Measurements from ENCODE around the gene PTPRO.
"Not testable (repeated sequence)": the region's sequence is repeated elsewhere in the genome, so short reads cannot be mapped to it uniquely, and the experiment has no call there.

The PTPRO gene

DNA sequence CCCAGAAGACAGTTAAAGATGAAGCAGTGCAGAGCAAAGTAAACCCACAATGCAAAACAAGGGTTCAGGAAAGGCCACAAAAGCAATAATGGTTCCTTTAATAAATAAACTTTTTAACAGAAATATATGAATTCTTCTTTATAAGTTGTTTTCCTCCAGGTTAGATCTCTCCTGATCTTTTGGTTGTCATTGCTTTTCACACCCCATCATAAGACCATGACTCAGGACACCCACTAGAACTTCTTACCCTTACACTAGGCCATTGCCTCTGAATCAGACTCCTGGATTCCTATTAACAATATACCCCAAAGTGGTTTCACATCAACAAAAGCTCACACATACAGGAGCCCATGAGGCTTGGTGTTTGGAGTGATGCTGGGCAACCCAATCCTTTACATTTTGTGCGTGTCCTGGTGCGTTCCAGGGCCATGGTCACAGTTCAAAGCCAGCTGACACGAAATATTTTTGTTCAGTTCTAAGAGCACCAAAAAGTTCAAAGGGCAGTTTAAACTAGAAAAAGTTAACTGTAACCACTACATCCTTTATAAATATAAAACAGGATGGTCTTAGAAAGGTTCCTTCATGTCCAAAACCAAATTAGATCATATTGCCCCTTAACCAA lies 279.9 kb downstream of the PTPRO start:
- no peak for DNase-seq (ENCODE audit: low read depth in 2 of 2)

DNA sequence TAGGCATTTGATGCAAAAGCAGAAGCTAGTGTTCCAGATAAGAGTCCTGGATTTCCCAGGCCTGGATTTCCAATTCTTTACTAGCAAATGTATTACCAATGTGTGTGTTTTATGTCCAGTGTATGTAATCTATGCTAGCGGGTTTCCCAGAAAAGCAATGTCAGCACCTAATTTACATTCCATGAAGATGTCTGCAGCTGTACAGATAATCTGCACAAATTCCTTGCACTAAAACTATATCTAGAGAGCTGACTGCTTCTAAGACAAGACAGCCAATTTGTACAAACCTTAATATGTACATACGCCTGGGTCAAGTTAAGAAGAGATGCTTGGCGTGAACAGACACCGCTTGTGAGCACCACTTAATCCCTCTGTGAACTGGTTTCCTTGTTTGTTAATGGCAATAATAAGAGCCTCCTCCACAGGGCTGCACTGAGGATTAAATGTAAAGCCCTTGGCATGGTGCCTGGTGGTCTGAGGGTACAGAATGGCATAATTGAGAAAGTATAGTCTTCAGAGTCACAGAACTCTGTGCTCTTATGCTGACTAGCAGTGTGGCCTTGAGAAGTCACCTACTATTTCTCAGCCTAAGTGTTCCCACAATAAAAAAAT lies 281.3 kb downstream of the PTPRO start:
- no peak for DNase-seq (ENCODE audit: low read depth in 2 of 2)

DNA sequence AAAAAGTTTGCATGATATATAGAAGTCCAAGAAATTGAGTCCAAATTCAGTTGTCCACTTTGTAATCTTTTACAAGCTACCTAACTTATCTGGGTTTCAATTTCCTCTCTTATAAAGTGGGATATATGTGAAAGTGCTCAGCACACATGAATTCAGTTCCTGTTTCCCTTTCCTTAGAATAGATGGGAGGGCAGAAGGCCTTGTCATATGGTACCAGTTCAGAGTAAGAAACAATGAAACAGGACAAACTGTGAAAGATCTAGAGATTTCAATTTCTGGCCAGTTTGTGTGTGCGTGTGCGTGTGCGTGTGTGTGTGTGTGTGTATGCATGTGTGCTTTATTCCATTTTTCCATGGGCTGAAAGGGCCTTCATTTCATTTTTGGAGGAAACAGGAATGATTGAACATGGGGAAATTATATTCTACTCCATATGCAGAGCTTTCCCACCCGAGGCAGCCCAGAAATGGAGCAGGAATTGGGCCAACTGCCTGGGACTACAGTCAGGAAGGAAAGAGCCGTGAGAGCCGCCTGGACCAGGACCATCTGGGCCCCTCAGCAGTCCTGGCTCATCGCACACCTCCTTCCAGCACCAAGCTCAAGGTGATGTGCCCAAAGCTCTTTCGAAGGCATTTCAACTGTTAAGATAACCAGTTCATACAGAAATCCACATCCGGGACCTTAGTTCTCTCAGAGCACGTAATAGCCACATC lies 283.7 kb downstream of the PTPRO start:
- DNase-seq (ENCODE audit: low read depth in 2 of 2): no peak

DNA sequence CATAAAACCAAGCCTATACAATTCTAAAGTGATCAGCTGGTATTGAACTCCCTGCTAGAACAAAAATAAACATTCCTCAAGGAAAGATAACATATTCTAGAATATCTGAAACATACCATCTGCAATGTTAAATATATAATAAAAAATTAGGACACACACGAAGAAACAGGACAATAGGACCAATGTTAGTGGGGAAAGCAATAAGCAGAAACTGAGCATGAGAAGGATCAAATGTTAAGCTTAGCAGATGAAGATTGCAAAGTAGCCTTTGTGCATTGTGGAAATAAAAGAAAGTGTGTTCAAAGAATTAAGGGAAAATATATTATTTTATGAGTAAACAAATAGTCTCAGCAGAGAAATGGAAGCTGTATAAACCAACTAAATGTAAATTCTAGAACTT lies 286.1 kb downstream of the PTPRO start:
- no peak for DNase-seq (ENCODE audit: low read depth in 2 of 2)

DNA sequence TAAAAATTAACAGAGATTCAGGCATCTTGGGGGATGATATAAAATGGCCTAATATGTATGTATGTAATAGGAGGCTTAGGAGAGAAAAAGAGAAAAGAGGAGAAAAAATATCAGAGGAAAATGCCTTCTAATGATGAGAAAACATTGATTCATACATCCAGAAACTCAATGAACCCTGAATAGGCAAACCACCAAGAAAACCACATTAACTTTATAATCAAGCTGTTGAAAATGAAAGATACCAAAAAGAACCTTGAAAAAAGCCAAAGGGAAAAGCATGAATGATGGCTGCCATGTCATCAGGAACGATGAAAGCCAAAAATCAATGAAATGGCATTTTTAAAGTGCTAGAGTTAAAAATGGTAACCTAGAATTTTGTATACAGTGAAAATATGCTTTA lies 286.6 kb downstream of the PTPRO start:
- DNase-seq (ENCODE audit: low read depth in 2 of 2): no peak

DNA sequence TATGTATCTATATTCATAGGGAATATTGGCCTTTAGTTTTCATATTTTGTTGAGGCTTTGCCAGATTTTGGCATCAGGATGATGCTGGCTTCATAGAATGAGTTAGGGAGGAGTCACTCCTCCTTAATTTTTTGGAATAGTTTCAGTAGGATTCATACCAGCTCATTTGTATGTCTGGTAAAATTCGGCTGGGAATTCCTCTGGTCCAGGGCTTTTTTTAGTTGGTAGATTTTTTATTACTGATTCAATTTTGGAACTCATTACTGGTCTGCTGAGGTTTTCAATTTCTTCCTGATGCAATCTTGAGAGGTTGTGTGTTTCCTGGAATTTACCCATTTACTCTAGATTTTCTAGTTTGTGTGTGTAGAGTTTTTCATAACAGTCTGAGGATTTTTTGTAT lies 291.7 kb downstream of the PTPRO start:
- DNase-seq (ENCODE audit: low read depth in 2 of 2): no peak

DNA sequence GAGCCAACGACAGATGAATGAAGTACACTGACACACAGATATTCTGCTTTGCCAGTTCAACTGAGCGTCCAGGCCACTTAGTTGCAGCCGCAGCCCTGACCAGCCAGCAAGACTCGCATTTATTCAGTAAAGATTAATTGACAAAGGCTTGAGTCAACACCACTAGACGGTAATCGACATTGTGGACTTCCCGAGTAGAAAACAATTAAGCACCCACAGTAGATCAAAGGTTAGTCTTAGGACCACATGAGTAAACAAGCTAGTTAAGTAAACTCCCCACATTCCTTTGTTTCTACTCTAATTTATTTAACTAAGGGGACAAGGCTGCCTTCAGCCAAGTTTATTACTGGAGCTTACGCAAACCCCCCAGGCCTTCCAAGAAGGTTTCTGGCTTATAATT lies 294.2 kb downstream of the PTPRO start:
- DNase-seq (ENCODE audit: low read depth in 2 of 2): not testable (repeated sequence)

DNA sequence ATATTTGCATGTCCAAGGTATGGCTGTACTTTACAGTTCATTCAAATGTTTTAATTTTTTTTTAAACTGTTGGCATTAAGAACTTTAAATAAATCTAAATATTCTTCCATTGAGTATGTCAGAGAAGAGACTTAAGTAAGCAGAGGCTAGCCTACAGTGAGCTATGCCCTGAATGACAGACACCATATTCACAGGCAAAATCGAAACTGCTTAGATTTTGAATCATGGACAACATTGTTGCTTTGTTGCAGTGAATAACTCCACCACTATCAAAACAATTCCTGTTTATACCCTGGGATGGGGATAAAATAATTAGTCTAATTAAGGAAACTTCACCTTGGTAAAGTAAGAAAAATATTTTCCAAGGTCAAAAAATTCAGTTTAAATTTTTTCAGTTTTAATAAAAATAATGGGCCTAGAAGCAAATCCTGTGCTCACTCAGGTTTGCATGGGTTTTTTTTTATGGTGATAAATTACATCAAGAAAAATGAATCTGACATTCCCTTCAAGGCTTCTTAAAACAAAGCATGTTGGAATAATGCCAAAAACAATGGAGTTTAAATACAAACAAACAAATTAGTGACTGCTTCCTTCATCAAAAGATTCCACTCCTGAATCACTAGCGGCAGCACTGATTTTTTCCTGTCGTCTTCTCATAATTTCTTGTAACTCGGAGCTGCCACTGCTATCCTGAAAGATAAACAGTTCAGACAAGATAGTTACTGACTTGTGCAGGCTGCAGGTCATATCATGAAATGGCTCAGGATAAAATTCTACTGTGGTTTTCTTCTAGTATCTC lies 298.6 kb downstream of the PTPRO start:
- DNase-seq (ENCODE audit: low read depth in 2 of 2): no peak

DNA sequence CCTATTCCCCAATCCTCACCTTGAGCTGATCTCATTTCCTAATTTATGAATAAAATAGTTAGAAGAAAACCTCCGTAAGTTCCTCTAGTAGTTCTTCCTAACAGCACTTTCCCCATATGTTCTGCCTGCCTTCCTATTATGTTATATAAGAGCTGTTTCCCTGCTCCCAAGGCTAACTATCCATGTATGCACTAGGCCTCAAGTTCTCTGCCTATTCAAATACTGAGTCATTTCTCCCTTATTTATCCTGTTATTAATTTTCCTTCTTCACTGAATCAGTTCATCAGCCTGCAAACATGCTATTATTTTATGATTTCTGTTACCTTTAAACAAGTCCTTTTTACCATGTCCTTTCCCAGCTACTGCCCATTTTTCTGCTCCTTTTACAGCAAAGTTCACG lies 302.8 kb downstream of the PTPRO start:
- no peak for DNase-seq (ENCODE audit: low read depth in 2 of 2)

DNA sequence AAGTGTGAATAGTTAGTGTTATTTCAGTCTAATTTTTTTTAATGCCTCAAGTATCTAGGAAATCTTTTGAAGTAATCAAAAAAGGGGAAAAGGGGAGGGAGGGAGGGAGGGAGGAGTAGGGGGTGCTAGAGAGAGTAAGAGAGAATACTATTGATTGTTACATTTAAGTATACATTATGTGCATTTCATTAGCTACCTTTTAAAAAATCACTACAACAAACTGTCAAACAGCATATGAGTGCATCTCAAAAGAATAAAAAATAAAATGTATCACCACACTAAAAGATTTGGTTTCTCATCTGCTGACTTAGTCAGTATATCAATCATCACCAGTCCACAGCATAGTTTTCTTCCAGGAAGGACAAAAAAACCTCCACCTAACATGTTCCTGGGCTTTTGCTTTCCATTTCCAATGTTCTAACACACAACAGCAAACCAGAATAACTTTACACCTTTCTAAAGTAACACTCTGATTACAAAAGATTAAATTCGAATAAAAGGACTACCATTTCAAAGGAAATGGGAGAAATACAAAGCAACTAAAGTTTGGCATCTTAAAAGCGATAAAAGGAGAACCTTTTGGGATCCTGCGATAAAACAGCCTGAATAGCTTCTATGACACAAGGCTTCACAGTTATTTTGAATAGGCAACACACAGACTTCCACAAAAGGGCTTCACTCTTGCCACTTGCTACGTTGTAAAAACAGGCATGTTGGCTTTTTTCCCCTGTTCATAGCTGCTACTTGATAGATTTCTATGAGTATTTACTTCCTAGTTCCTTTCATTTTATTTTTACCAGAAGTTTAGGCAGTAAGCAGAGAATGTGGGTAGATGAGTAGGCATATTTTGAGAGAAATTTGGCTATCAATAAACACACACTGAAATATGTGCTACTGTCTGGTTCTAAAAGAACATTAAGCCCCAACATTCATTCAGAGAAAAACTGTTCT lies 306.0 kb downstream of the PTPRO start:
- no peak for DNase-seq (ENCODE audit: low read depth in 2 of 2)

DNA sequence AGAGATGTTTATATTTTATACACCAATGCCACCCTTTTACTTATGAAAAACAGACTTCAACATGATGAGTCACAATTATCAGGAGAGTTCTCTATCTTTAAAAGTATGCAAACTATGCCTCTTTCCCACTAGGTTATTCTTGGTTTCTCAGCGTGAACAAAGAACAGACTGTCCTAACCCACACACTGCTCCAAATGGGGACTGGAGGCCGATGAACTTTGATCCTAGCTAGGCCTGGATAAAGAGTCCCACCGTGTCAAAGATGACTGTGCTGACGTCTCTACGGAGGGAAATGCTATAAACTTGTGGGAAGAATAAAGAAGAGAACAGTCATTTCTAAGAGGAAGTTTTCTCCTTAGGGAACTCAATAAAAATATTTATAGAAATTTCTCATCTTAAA lies 306.8 kb downstream of the PTPRO start:
- no peak for DNase-seq (ENCODE audit: low read depth in 2 of 2)

DNA sequence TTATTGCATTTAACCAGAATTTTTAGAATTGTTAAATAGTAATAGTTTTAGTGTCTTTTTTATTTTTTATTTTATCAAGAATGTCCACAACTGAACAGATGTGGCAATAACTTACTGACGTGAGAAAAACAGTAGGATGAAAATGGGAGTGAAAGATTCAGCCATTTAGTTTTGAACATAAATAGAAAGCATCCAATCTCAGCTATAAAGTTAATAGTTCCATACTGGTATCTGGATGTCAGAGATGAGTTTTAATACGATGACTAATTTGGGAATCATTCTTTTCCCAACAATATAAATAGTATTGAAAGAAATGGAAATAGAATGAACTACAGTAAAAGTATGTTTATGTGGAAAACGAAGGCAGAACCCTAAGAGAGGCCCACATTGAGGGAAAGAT lies 307.5 kb downstream of the PTPRO start:
- DNase-seq (ENCODE audit: low read depth in 2 of 2): no peak

DNA sequence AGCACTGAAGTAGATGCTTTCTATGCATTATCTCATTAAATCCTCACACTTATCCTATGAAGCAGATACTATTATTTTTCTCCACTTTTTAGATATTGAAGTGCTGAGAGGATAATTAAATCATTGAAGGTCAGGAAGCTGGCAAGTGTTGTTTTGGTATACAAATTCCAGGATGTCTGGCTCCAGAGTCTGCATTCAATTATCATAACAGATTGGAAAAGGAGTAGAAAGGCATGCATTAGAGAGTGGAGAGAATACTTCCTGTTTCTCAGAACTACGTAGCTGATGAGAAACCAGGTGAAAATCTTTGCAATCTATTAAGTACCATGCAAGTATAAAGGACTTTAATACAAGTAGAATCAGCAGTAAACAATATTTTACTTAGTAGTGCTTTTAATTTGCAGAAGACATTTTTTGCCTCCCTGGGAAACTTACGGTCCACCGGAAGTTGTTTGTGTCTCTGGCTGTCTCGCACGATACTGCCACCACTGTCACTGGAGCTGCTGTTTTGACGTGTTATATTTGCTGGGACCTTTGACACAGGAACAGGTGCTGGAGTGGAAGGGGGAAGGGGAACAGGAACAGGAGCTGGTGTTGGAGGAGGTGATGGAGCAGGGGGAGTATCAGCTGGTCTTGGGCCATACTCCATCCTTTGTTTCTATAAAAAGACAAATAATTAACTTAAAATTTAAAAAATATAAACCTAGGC lies 308.9 kb downstream of the PTPRO start:
- DNase-seq (ENCODE audit: low read depth in 2 of 2): no peak

DNA sequence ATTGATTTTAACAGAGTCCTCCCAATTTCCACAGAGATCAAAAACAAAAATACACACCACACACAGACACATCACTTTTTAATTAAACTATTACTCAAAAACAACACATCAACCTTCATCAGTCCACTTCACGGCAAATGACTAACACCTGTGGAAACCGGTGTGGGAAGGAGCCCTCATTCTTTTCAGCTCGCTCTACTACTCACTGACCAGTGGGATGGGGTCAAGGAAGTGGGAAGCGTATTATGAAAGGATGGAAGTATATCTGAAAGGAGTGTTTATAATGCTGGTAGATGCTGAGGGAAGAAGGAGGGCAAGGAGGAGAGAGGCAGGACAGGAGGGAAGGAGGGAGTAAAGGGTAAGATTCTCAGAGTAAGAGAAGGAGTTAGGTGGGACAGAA lies 310.4 kb downstream of the PTPRO start:
- no peak for DNase-seq (ENCODE audit: low read depth in 2 of 2)

DNA sequence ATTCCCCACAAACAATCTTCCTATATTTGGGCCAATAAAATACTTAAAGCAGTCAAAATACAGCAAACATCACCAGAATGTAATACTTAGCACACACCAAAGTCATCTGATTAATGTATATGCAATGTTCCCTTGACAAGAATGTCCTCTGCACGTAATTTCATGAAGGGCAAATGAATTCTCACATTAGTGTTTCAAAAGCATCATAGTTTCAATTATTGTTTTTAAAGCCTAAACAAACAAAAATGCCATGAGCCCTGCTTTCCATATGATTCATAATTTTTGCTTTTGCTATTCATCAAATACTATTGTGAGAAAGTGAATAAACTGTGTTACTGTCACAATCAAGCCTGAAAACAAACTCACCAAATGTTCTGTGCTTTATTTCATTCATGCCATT lies 310.9 kb downstream of the PTPRO start:
- no peak for DNase-seq (ENCODE audit: low read depth in 2 of 2)

DNA sequence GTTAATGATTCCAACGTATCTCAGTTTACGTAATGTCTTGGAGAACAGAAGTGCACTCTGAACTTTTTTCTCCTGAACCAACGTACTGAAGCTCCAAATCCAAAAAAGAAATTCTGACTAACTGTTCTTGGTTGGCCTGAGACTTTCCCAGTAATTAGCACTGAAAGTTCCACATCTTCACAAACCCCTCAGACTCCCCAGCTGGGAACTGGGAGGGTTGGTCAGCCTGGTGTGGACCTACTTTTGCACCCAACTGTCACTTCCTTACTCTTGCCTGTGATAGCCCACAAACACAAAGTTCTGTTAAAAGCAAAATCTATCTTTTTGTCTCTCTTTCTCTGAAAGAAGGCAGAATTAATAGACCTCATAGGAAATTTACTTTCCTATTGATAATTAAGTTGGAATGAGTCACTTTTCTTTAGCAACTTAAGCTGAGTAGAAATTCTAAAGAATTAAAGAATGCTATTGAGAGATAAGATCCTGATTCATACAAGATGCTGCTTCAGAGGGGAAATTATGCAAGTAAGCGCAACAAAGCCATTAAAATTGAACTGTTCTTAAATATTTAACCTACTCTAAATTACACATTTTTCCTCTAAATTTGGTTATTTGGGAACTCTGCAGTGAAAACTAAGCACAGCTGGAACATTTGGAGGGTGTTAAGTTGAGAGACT lies 311.8 kb downstream of the PTPRO start:
- DNase-seq (ENCODE audit: low read depth in 2 of 2): no peak

DNA sequence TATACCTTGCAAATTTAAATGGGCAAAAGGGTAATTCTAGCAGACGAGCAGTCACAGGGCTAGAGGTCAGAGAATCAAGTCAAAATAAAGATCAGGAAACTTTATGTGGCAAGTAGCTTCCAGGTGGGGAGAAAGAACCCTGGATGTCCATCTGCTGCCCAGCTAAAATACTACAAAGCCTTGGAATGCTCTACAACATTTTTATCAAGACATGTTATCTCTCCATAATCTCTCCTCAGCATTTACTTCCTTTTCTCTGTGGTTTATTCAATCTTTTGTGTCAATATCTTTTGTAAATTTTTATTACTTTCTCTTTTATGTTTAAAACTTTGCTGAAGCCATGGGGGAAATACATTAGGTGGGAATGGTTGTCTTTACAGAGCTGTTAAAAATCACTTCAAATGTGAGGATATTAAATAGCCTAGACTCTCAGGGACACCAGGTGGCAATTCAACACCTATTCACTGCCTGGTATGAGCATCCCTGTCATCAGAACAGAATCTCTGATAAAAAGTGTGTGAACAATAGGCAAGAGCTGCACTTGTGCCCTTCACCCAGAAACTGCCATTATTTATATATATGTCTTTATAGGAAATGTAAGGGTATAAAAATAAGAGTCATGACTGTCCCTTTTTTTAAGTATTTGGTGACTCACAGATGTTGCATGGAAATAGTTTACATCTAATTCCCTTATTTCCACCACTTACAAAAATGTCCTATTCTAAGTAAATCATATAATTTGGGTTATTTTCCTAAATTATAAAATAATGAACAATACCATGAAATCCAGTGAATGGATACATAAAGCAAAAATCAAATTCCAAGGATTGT lies 314.0 kb downstream of the PTPRO start:
- DNase-seq (ENCODE audit: low read depth in 2 of 2): no peak

DNA sequence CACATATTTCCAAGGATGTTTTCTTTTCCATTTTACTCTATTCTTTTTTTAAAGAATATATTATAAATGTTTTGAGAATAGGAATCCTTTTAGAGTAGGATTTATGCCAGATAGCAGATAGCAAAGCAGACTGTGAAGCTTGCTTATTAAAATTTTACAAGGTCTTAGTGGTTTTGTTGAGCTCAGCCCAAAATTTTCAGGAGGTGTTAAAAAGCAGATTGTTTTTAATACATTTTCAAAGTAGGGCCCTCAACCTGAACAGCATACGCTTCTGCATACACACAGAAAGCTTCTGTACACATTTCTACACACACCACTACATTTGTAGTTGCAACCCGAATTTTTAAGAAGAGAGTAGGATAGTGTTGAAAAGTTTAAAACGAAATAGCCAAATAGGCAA lies 315.9 kb downstream of the PTPRO start:
- DNase-seq (ENCODE audit: low read depth in 2 of 2): no peak

DNA sequence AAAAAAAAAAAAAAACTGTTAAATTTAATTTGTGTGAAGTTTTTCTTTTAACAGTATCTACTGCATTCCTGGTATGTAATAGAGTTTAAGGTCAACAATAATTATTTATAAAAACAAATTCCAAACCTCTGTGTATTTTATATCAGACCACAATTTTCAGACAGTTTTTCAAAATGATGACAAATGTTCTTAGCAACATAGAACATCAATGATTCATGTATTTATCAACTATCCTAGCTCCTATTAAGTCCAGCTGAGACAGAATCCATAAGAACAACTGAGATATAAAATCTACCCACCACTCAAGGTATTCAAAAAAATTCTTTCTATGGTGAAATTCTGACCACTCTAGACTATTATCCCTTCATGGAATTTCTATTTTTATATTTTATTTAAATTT lies 322.4 kb downstream of the PTPRO start:
- no peak for DNase-seq (ENCODE audit: low read depth in 2 of 2)

All from stimulated activated CD4-positive, alpha-beta T cell treated with anti-CD3 and anti-CD28 coated beads, Interleukin-4, amount 100 ng/mL, for 48 hours (primary cell).